ENCODE data around the gene RPL36AL. TPM values are rescaled to one million over a fixed set of nuclear protein-coding genes. Genes with fewer than 3 reads are reported as not detected.

The RPL36AL gene
- total and polyA plus RNA-seq, 10 of the 15 experiments (the other 5 are each of a cell fraction or from before 2014, with no cell fraction given) = 222 to 1,379 (median 545) TPM

DNA sequence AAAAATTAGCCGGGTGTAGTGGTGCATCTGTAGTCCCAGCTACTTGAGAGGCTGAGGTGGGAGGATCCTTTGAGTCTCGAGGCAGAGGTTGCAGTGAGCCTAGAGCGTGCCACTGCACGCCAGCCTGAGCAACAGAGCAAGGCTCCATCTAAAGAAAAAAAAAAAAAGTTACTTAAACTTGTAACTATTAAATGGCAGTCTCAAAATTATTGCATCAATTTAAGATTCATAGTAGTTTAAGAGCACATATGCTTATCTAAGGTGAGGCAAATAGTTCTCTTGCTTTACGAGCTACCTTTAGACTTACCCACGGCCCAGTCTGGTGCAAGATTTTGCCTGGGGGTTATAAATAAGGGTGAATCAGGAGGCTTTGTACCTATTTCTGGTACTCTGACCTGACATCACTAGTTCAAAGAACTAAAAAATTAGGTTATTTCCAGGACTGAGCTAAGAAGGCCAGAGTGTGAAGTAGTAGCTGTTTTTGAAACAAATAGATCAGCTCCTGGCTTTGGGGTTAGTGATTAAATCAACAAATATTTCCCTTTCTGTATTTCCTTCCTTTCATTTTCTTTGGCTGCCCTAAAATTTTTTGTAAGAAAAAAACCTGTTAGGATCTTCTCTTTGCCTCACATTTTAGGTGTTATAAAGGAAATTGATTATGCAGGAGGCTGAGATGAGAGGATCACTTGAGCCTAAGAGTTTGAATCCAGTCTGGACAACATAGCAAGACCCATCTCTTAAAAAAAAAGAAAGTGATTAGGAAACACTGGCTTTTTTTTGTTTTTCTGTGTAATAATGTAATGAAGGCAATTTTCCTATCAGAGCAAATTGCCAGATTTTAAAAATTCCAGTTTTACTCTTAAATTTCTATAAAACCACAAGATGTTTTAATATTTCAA, 3.8 kb upstream of the RPL36AL start (continued):
- TF ChIP-seq ZBTB33 (IDR thresholded peaks at IDR 0.05) = no peak
- TF ChIP-seq, protein P1, sequence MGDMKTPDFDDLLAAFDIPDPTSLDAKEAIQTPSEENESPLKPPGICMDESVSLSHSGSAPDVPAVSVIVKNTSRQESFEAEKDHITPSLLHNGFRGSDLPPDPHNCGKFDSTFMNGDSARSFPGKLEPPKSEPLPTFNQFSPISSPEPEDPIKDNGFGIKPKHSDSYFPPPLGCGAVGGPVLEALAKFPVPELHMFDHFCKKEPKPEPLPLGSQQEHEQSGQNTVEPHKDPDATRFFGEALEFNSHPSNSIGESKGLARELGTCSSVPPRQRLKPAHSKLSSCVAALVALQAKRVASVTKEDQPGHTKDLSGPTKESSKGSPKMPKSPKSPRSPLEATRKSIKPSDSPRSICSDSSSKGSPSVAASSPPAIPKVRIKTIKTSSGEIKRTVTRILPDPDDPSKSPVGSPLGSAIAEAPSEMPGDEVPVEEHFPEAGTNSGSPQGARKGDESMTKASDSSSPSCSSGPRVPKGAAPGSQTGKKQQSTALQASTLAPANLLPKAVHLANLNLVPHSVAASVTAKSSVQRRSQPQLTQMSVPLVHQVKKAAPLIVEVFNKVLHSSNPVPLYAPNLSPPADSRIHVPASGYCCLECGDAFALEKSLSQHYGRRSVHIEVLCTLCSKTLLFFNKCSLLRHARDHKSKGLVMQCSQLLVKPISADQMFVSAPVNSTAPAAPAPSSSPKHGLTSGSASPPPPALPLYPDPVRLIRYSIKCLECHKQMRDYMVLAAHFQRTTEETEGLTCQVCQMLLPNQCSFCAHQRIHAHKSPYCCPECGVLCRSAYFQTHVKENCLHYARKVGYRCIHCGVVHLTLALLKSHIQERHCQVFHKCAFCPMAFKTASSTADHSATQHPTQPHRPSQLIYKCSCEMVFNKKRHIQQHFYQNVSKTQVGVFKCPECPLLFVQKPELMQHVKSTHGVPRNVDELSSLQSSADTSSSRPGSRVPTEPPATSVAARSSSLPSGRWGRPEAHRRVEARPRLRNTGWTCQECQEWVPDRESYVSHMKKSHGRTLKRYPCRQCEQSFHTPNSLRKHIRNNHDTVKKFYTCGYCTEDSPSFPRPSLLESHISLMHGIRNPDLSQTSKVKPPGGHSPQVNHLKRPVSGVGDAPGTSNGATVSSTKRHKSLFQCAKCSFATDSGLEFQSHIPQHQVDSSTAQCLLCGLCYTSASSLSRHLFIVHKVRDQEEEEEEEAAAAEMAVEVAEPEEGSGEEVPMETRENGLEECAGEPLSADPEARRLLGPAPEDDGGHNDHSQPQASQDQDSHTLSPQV (IDR thresholded peaks at IDR 0.05) = no peak
- no peak for TF ChIP-seq KDM1A (IDR thresholded peaks at IDR 0.05; ENCODE audit: borderline replicate concordance)
- 0 out of 2 replicates have a peak, but pooled peaks have one; percentile 60 for TF ChIP-seq POLR2AphosphoS2 (IDR thresholded peaks at IDR 0.05; ENCODE audit: low read depth, low read length)
- peak; percentile 47; the same call in 1 of the 2 replicates for TF ChIP-seq TCF7 (IDR thresholded peaks at IDR 0.05; ENCODE audit: borderline replicate concordance)
- TF ChIP-seq HSF1 (IDR thresholded peaks at IDR 0.05; ENCODE audit: low read depth, low read length) = no peak
- peak; percentile 42; the same call in 1 of the 2 replicates for TF ChIP-seq CREM (IDR thresholded peaks at IDR 0.05; ENCODE audit: low read depth)
- TF ChIP-seq CREB1 (IDR thresholded peaks at IDR 0.05; ENCODE audit: low read depth) = 0 out of 2 replicates have a peak, but pooled peaks have one; percentile 48
- TF ChIP-seq RCOR1 (conservative IDR thresholded peaks at IDR 0.05; ENCODE audit: low read depth, low read length) = no peak
- peak; percentile 90 for TF ChIP-seq MEF2B (IDR thresholded peaks at IDR 0.05; ENCODE audit: partially characterized antibody, poor library complexity, severe bottlenecking)
- TF ChIP-seq, protein P2, sequence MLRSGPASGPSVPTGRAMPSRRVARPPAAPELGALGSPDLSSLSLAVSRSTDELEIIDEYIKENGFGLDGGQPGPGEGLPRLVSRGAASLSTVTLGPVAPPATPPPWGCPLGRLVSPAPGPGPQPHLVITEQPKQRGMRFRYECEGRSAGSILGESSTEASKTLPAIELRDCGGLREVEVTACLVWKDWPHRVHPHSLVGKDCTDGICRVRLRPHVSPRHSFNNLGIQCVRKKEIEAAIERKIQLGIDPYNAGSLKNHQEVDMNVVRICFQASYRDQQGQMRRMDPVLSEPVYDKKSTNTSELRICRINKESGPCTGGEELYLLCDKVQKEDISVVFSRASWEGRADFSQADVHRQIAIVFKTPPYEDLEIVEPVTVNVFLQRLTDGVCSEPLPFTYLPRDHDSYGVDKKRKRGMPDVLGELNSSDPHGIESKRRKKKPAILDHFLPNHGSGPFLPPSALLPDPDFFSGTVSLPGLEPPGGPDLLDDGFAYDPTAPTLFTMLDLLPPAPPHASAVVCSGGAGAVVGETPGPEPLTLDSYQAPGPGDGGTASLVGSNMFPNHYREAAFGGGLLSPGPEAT (IDR thresholded peaks at IDR 0.05; ENCODE audit: low read depth) = peak; percentile 74
- TF ChIP-seq ATF7 (IDR thresholded peaks at IDR 0.05; ENCODE audit: low read depth) = peak; percentile 74
- 0 out of 2 replicates have a peak, but pooled peaks have one; percentile 31 for TF ChIP-seq RUNX3 (IDR thresholded peaks at IDR 0.05; ENCODE audit: low read length)
- peak; percentile 45; the same call in 1 of the 2 replicates for TF ChIP-seq NR2F1 (conservative IDR thresholded peaks at IDR 0.05)
- peak; percentile 39; the same call in 1 of the 2 replicates for TF ChIP-seq MTA3 (IDR thresholded peaks at IDR 0.05; ENCODE audit: borderline replicate concordance, low read length)
- no peak for TF ChIP-seq SREBF2 (IDR thresholded peaks at IDR 0.05; ENCODE audit: low read length)
- peak; percentile 95 for TF ChIP-seq MEF2A (IDR thresholded peaks at IDR 0.05; ENCODE audit: insufficient read depth, low read depth, low read length)
- no peak for TF ChIP-seq POLR2A (IDR thresholded peaks at IDR 0.05; ENCODE audit: low read depth, low read length)
- no peak for TF ChIP-seq TARDBP (IDR thresholded peaks at IDR 0.05; ENCODE audit: borderline replicate concordance)
- TF ChIP-seq ZNF384 (IDR thresholded peaks at IDR 0.05; ENCODE audit: borderline replicate concordance, low read depth, low read length) = 0 out of 2 replicates have a peak, but pooled peaks have one; percentile 2
- TF ChIP-seq RFX5 (IDR thresholded peaks at IDR 0.05; ENCODE audit: low read depth, low read length) = no peak
- TF ChIP-seq RB1 (IDR thresholded peaks at IDR 0.05; ENCODE audit: borderline replicate concordance) = no peak
